Measurements from ENCODE around the gene KIF17. TPM values are rescaled to one million over a fixed set of nuclear protein-coding genes. Genes with fewer than 3 reads are reported as not detected.

Gene KIF17
- total and polyA plus RNA-seq, 4 donors, result 0.49 to 3.2 (median 2.6) TPM

GRCh38 chr1:20724364-20725188 is 6.8 kb upstream of the KIF17 start:
- Histone ChIP-seq H3K4me3 (ENCODE audit: low read length in 2 of 2) (no peak overlapping the region), H3K9me3 (ENCODE audit: control insufficient read depth, low read length) (no peaks in the 10 kb centered on the region), H3K27ac (ENCODE audit: low read depth in 1 of 2, low read length in 2 of 2) (no peak overlapping the region), H3K36me3 (ENCODE audit: control insufficient read depth in 1 of 2, insufficient read depth in 2 of 2, low read length in 1 of 2) (no peaks in the 10 kb centered on the region), H3K27me3 (ENCODE audit: control insufficient read depth in 1 of 2, insufficient read depth in 2 of 2, low read length in 1 of 2) (no peaks in the 10 kb centered on the region), H3K4me1 (ENCODE audit: control insufficient read depth in 1 of 2, insufficient read depth in 2 of 2, low read length in 2 of 2) (no peaks in the 10 kb centered on the region)
- intact Hi-C loops (cut with DNase I), result no loop called here
- ATAC-seq (ENCODE audit: low FRiP score) (no peak), DNase-seq (peak; percentile 19 to 74)
- WGBS, 2 donors, result 94 to 96% methylated on average over 16 to 17 of the region's 17 CpGs

DNA sequence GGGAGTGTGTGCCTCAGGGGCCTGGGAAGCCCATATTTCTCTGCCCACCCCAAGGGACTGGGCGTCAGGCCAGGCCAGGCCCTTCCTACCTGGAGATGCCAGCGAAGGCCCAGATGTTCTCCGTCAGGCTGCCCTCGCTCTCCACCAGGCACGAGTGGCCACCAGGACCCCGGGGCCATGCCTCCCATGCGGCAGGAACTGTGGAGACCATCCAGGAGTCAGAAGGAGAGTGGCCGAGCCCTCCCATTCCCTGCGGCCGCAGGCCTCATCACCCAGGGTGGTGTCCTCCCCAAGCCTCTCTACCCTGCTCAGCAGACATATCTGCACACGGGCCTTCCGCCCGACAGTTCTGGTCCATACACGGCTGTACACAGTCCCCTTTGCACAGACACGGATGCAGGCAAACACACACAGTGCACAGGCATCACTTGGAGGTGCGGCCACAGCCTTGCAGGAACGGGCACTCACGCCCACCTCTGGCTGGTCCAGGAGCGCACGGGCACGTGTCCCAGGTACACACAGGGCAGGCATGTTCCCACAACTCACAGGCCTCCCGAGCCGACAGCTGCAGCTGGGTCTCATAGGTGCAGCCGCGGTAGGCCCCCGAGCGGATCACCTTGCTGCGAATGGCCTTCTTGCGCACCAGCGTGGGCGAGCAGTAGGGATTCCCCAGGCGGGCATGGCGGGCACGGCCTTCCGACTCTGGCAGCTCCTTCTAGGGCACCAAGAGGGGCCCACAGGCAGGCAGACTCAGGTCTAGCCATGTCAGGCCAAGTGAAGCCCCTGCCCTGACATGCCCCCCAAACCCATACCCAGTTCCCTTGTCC is 5.9 kb upstream of the KIF17 start:
- H3K27me3 ChIP-seq (ENCODE audit: control insufficient read depth in 1 of 2, insufficient read depth in 2 of 2, low read length in 1 of 2), result no peaks in the 10 kb centered on the region
- DNase-seq (peak; percentile 42 to 73), ATAC-seq (ENCODE audit: low FRiP score) (no peak)
- 93% methylated on average over 34 to 35 of the region's 35 CpGs for WGBS, 2 donors
- no peaks in the 10 kb centered on the region for H3K36me3 ChIP-seq (ENCODE audit: control insufficient read depth in 1 of 2, insufficient read depth in 2 of 2, low read length in 1 of 2)
- no peak overlapping the region for H3K27ac ChIP-seq (ENCODE audit: low read depth in 1 of 2, low read length in 2 of 2)
- H3K9me3 ChIP-seq (ENCODE audit: control insufficient read depth, low read length), result no peaks in the 10 kb centered on the region
- no peak overlapping the region for H3K4me3 ChIP-seq (ENCODE audit: low read length in 2 of 2)
- intact Hi-C loops (cut with DNase I), result no loop called here
- no peaks in the 10 kb centered on the region for H3K4me1 ChIP-seq (ENCODE audit: control insufficient read depth in 1 of 2, insufficient read depth in 2 of 2, low read length in 2 of 2)

- DNase-seq, result no peak
- no peak overlapping the region for H3K27ac ChIP-seq (ENCODE audit: low read depth in 1 of 2, low read length in 2 of 2)
- no peaks in the 10 kb centered on the region for H3K4me1 ChIP-seq (ENCODE audit: control insufficient read depth in 1 of 2, insufficient read depth in 2 of 2, low read length in 2 of 2)
- no peaks in the 10 kb centered on the region for H3K9me3 ChIP-seq (ENCODE audit: control insufficient read depth, low read length)
- ATAC-seq (ENCODE audit: low FRiP score), result no peak
- 92 to 94% methylated on average over 4 of the region's 4 CpGs for WGBS, 2 donors
- H3K4me3 ChIP-seq (ENCODE audit: low read length in 2 of 2), result no peak overlapping the region
- H3K36me3 ChIP-seq (ENCODE audit: control insufficient read depth in 1 of 2, insufficient read depth in 2 of 2, low read length in 1 of 2), result no peaks in the 10 kb centered on the region
- intact Hi-C loops (cut with DNase I), result no loop called here
- no peaks in the 10 kb centered on the region for H3K27me3 ChIP-seq (ENCODE audit: control insufficient read depth in 1 of 2, insufficient read depth in 2 of 2, low read length in 1 of 2)
Measured at GRCh38 chr1:20723159-20723536, 5.3 kb upstream of the KIF17 start.

GRCh38 chr1:20721117-20722061 is 3.6 kb upstream of the KIF17 start:
- H3K36me3 ChIP-seq (ENCODE audit: control insufficient read depth in 1 of 2, insufficient read depth in 2 of 2, low read length in 1 of 2), result no peaks in the 10 kb centered on the region
- no peaks in the 10 kb centered on the region for H3K4me1 ChIP-seq (ENCODE audit: control insufficient read depth in 1 of 2, insufficient read depth in 2 of 2, low read length in 2 of 2)
- H3K4me3 ChIP-seq (ENCODE audit: low read length in 2 of 2), result no peak overlapping the region
- 93 to 96% methylated on average over 27 to 29 of the region's 29 CpGs for WGBS, 2 donors
- ATAC-seq (ENCODE audit: low FRiP score) (no peak), DNase-seq (peak; percentile 46 to 71)
- H3K27ac ChIP-seq (ENCODE audit: low read depth in 1 of 2, low read length in 2 of 2), result no peak overlapping the region
- no peaks in the 10 kb centered on the region for H3K27me3 ChIP-seq (ENCODE audit: control insufficient read depth in 1 of 2, insufficient read depth in 2 of 2, low read length in 1 of 2)
- intact Hi-C loops (cut with DNase I), result no loop called here
- H3K9me3 ChIP-seq (ENCODE audit: control insufficient read depth, low read length), result no peaks in the 10 kb centered on the region

DNA sequence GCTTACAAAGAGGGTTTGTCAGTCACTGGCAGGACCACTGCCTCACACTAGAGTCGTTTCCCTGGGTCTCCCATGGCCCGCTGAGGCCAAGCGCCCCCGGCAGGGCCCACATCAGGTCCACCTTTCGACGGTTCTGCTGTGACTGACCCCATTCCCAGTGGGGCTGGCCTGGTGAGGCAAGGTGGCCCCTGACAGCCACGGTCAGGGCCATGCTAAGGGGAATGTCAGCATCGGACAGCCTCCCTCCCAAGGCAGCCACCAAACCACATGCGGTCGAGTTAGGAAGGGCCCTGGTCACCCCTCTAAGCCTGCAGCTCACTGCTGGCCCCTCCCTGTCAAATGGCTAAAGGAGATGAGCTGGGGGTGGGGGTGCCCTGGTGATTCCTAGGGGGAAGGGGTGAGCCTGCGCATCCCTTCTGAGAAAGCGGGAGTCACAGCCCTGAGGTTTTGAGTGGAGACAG is 2.9 kb upstream of the KIF17 start:
- intact Hi-C loops (cut with DNase I), result no loop called here
- Histone ChIP-seq H3K36me3 (ENCODE audit: control insufficient read depth in 1 of 2, insufficient read depth in 2 of 2, low read length in 1 of 2) (no peaks in the 10 kb centered on the region), H3K4me3 (ENCODE audit: low read length in 2 of 2) (no peak overlapping the region), H3K27me3 (ENCODE audit: control insufficient read depth in 1 of 2, insufficient read depth in 2 of 2, low read length in 1 of 2) (no peaks in the 10 kb centered on the region), H3K4me1 (ENCODE audit: control insufficient read depth in 1 of 2, insufficient read depth in 2 of 2, low read length in 2 of 2) (no peaks in the 10 kb centered on the region), H3K9me3 (ENCODE audit: control insufficient read depth, low read length) (no peaks in the 10 kb centered on the region), H3K27ac (ENCODE audit: low read depth in 1 of 2, low read length in 2 of 2) (no peak overlapping the region)
- ATAC-seq (ENCODE audit: low FRiP score), result no peak
- WGBS, 2 donors, result 92% methylated on average over 12 of the region's 12 CpGs
- DNase-seq, result peak; percentile 39

GRCh38 chr1:20719871-20720620 is 2.2 kb upstream of the KIF17 start:
- DNase-seq (peak; percentile 18 to 37), ATAC-seq (ENCODE audit: low FRiP score) (no peak)
- Histone ChIP-seq H3K9me3 (ENCODE audit: control insufficient read depth, low read length) (no peaks in the 10 kb centered on the region), H3K36me3 (ENCODE audit: control insufficient read depth in 1 of 2, insufficient read depth in 2 of 2, low read length in 1 of 2) (no peaks in the 10 kb centered on the region), H3K27me3 (ENCODE audit: control insufficient read depth in 1 of 2, insufficient read depth in 2 of 2, low read length in 1 of 2) (no peaks in the 10 kb centered on the region), H3K27ac (ENCODE audit: low read depth in 1 of 2, low read length in 2 of 2) (no peak overlapping the region), H3K4me3 (ENCODE audit: low read length in 2 of 2) (no peak overlapping the region), H3K4me1 (ENCODE audit: control insufficient read depth in 1 of 2, insufficient read depth in 2 of 2, low read length in 2 of 2) (no peaks in the 10 kb centered on the region)
- 75 to 83% methylated on average over 5 of the region's 5 CpGs for WGBS, 2 donors
- intact Hi-C loops (cut with DNase I), result no loop called here

GRCh38 chr1:20719261-20719660 is 1.5 kb upstream of the KIF17 start:
- DNase-seq (peak; percentile 10 to 37), ATAC-seq (ENCODE audit: low FRiP score) (no peak)
- no peak overlapping the region for H3K27ac ChIP-seq (ENCODE audit: low read depth in 1 of 2, low read length in 2 of 2)
- no peaks in the 10 kb centered on the region for H3K9me3 ChIP-seq (ENCODE audit: control insufficient read depth, low read length)
- H3K27me3 ChIP-seq (ENCODE audit: control insufficient read depth in 1 of 2, insufficient read depth in 2 of 2, low read length in 1 of 2), result no peaks in the 10 kb centered on the region
- H3K4me3 ChIP-seq (ENCODE audit: low read length in 2 of 2), result no peak overlapping the region
- H3K36me3 ChIP-seq (ENCODE audit: control insufficient read depth in 1 of 2, insufficient read depth in 2 of 2, low read length in 1 of 2), result no peaks in the 10 kb centered on the region
- intact Hi-C loops (cut with DNase I), result no loop called here
- 88 to 91% methylated on average over 8 of the region's 8 CpGs for WGBS, 2 donors
- no peaks in the 10 kb centered on the region for H3K4me1 ChIP-seq (ENCODE audit: control insufficient read depth in 1 of 2, insufficient read depth in 2 of 2, low read length in 2 of 2)
